HG02973 (cell line): ENCODE results near the gene BABAM2.
"Not testable (repeated sequence)": the region's sequence is repeated elsewhere in the genome, so short reads cannot be mapped to it uniquely, and the experiment has no call there.

ENCODE experiments used
- ATAC-seq: cut with Tn5 transposase; IDR thresholded peaks from one replicate; pipeline ENCODE4 v1.9.1; 2021; ENCODE audit warnings: moderate library complexity; ENCODE audit not compliant: unreplicated experiment

The BABAM2 gene

DNA sequence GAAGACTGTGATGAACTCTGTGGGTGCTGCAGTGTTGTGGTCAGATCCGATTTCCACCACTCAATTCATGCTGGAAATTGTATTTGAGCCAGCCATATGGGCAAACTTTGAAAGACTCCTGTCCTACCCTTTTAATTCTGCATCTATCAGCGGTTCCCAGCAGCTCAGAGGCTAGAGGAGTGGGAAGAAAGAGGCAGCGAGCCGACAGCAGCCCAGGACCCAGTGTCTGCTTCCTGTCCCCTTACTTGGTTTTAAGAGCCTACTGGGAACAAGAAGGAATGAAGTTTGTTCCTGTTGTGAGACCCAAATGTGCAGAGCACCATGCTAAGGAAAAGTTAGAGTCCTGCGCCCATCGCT, 429.5 kb downstream of the BABAM2 start:
- no peak for ATAC-seq

DNA sequence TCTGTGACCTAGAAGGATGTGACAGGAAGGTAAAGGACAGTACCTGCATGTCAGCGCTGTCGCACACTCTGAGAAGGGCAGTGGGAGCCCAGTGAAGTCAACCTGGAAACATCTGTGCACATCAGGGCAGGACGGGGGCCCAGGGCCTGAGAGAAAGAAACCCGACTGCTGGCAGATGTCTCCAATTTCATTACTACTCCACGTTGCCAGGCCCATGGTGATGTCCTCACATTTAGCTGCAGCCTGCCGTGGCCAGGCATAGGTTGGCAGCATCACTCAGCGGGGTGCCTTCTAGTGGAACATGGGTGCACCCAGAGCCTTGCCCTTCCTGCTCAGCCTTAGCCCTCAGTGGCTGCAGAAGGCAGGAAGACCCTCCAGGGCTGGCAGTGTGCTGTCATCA, 429.8 kb downstream of the BABAM2 start:
- ATAC-seq, result no peak

DNA sequence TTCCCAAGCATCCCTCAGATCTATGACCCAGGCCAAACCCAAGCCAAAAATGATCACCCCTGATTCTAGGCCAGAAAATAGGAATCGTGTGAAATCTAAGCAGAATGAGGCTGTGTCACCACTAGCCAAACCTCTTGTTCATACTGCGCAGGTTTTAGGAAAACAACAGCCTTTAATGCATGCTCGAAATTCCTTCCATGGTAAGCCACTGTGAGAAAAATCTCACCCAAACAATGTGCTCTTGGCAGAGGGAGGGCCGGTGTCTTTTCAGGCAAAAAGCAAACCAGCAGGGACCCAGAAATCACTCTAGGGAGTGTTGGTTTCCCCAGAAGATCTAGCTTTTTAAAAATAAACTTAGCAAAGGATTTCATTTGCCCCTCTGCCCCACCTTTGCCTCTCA, 430.9 kb downstream of the BABAM2 start:
- no peak for ATAC-seq

DNA sequence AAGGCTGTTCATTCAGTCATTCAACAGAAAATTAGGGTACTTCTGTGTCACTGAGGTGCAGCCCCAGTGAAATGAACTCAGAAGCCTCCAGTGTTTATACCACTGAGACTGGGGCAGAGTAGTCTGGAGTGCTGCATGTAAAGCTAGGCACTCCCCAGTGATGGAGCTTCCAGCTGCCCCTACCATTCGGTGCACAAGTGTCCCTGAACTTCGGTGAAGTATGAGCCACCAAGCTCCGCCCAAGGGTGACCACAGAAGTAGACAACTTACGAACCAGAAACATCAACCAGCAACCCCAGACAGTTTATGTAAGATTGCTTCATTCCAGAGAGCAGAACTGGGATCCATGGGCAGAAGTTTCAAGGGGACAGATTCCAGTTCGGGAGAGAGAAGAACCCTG, 431.5 kb downstream of the BABAM2 start:
- no peak for ATAC-seq

DNA sequence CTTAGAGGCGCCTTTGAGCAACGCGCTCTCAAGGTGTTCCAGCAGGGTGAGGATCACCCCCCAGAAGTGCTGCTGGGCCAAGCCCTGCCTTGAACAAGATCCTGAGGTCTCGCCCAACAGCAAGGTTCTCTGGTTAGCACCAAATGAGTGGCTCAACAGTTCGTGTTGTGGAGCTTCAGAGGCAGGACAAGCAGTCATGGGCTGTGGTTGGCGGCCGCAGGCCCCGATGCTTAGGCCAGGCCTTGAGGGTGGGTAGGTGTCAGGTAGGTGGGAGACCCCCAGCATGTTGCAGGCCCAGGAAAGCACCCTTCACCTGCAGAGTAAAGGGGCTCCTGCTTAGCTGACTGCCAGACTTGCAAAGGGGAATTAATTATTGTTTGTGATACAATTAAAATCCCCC, 431.9 kb downstream of the BABAM2 start:
- ATAC-seq, result no peak

DNA sequence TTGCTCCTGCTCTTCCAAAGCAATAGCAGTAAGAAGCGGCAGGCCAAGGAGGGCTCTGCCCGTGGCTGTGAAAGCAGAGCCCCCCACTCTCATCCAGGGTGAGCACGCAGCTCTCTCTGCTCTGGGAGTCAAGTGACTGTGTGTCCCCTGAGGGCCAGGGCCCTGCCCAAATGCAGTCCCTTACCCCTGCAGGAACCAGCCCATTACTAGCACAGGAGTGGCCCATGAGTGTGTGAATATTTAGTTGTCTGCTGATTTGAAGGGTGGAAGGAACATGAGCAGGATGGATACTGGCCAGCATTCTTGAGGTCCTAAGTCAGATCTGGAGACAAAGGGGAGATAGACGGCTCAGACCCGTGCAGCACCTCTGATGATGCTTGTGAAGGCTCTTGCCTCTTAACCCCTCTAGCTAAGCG, 432.5 kb downstream of the BABAM2 start:
- ATAC-seq, result no peak

DNA sequence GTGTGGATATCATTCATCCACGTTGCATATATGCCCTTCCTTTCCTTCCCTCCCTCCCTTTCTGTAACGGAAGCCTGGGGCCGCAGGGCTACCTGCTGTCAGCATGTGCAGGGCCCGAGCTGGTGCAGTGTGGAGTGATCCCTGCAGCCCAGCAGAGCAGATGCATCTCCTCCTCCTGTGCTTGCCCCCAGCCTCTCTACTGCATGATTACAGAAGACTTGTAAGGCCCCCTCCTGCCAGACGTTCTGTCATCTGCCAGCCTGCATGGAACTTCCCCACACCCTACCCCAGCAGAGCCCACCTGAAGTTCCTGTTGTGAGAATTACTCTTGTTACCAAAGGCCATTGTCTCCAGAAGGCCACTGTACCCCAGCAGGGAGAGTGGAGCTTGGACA, 434.6 kb downstream of the BABAM2 start:
- ATAC-seq, result no peak

DNA sequence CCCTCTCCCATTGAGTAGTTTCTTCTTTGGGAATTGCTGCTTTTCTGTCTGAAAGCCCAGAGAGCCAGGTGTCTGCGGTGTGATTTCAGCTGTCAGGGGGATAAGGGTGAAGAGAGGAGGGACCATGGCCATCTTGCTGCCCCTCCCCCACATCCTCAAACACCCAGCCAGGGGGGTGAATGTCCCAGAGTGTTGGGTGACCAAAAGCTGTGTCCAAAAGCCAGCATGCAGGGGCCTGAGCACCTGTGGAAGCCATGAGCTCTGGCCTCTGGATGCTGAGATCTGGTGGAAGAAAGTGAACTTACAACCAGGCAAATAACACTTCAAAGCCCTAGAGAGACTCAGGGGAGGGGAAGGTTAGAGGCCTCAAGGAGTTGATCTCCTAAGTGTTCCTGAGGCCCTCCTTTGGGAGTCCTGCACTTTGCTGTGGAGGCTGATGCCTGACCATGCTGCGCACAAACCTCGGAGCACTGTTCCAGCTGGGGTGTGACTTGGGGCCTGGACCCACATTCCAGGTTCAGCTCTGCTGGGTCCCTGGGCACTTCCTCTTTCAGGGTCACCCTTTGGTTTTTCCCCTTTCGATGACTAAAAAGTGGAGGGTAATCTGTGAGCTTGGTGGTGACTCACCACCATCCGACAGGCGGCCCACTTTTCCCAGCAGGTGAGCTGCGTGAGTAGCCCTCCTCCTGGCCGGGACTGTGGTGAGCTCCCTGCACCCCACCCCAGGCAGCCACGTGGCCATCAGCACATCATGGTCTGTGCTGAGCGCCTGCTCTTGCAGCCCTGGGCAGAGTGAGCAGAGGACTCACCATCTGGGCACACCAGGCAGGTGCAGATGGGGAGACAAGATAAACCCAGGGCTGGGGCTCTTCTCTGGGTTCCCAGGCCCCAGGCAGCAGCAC, 435.3 kb downstream of the BABAM2 start:
- no peak for ATAC-seq

DNA sequence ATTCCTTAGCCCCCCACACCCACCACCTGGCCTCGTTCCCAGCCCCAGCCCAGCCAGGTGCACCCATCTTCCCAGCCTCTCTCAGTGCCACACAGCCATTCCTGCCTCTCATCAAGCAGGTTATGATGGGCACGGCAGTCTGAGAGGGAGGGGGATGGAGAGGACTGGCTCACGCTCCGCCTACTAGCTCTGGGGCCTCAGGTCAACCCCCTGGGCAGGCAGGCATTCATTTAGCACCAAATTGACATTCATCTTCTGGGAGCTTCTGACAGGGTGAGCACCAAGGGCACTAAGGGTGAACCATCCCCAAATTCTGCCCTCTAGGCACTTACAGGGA, 435.9 kb downstream of the BABAM2 start:
- no peak for ATAC-seq

DNA sequence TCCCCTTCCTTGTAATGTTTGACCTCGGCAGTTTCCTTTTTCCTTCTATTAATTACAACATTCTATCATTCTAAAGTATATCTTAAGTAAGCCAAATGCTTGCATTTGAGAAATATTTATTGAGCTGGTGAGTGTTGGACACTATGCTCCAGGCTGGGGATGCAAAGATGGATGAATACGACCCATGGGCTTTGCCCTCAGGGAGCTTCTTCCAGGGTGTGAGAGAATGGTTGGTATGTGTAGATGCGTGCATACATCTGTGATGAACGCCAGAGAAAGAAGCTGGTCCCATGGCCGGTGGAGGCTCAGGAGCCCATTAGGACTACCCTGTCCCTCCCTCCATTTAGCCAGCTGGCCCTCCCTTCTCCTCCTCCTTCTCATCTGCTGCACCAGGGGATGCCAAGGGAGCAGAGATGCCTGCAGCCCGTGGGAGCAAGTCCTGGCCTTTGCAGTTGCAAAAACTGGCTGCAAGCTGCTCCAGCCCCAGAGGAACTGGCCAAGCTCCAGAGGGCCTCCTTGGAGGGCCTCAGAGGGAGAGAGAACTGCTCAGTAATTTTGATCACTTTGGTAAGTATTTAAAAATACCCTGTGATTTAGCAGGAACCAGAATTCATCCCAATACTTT, 436.5 kb downstream of the BABAM2 start:
- no peak for ATAC-seq

DNA sequence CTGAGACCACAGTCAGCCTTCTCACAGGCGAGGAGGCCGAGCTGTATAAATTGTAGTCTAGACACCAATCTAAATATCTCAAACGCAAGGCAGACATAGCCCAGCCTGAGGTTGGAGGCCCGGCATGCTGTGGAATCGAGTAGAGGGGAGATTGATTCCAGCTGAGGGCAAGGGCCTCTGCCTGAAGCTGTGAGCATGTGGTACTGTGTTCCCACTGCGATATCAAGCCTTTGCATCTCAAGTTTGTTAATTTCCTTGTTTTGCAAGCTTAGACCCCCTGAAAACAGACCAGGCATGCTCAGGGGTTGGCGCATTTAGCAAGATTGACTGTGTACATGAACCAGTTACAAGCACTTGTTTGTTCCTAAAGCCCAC, 437.0 kb downstream of the BABAM2 start:
- no peak for ATAC-seq

DNA sequence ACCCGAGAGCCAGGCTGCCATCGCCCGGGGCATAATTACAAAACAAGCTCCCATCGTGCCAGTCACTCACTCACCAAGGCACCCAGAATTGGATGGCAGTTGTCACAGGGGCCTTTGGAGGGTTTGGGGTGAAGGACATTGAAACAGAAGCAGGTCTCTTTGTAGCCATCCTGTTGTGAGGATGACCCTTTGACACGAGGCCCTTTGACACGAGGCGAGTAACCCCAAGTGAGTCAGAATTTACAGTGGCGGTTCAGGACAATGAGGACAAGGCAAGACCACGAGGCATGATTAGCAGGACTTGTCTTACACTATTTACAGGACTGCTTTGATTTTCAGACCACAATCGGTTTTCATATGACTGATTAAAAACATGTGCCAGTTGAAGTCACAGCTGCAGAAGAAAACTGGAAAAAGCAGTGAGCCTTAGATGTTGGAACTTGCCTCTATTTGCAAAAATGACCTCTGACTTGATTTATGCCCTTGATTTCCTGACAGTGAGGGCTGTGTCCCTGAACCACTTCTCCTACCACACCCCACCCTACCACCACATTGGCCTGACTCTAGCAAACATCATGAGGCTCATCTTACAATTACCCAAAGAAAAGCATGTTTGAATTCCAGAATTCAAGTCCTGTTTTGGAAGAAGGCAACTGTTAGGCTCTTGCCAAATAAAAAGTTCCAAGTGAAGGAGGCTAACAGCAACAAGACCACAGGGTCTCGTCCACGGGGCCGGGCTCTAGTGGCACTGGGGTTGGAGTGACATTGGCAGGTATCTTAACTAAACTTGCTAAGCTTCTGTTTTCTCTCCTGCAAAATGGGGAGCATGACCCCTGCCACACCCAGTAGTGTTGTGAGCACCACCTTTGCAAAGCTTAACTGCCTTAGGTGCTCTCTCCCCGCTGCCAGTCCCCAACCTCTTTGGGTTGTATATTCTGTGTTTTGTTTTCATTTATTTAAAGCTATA, 437.7 kb downstream of the BABAM2 start:
- ATAC-seq, result no peak

DNA sequence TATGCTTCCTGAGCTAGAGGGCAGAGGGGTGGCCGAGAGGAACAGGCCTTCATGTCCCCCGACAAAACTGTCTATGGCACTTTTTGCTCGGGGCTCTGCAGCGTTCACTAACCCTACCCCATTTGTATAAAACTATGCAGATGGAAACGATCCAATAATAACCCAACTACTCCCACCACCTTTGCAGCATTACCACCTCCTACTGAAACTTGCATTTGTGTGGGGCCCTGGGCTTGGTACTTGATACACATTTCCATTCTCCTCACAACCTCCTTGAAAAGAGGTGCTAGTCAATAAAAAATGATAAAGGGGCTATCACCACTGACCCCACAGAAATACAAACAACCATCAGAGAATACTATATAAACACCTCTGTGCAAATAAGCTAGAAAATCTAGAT, 438.7 kb downstream of the BABAM2 start:
- no peak for ATAC-seq

DNA sequence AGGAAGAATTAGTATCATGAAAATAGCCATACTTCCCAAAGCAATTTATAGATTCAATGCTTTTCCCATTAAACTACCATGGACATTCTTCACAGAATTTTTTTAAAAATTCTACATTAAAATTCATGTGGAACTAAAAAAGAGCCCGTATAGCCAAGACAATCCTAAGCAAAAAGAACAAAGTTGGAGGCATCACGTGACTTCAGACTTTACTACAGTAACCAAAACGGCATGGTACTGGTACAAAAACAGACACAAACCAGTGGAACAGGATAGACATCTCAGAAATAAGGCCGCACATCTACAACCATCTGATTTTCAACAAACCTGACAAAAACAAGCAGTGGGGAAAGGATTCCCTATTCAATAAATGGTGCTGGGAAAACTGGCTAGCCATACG, 440.2 kb downstream of the BABAM2 start:
- ATAC-seq, result not testable (repeated sequence)

DNA sequence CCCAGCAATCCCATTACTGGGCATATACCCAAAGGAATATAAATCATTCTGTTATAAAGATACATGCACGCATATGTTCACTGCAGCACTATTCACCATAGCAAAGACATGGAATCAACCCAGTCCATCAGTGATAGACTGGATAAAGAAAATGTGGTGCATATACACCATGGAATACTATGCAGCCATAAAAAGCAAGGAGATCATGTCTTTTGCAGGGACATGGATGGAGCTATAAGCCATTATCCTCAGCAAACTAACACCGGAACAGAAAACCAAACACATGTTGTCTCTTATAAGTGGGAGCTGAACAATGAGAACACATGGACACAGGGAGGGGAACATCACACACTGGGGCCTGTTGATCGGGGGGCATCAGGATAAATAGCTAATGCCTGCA, 441.3 kb downstream of the BABAM2 start:
- not testable (repeated sequence) for ATAC-seq

DNA sequence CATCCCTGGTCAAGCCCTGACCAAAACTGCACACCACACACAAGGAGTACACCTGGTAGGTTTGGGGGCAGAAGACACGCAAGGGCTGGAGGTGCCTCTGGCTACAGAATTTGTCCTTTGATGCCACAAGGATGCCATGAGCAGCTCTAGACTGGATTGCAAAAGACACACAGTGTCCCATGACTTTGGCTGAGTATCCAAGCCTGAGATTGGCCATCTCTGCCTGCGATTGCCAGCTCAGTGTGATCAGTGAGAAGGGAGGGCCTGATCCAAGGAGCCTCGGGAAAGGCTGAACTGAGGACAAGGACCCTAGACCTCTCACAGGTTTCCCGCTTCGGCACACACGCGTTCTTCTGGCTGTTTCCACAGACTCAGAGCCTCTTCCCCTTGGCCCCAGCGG, 442.2 kb downstream of the BABAM2 start:
- ATAC-seq, result no peak

DNA sequence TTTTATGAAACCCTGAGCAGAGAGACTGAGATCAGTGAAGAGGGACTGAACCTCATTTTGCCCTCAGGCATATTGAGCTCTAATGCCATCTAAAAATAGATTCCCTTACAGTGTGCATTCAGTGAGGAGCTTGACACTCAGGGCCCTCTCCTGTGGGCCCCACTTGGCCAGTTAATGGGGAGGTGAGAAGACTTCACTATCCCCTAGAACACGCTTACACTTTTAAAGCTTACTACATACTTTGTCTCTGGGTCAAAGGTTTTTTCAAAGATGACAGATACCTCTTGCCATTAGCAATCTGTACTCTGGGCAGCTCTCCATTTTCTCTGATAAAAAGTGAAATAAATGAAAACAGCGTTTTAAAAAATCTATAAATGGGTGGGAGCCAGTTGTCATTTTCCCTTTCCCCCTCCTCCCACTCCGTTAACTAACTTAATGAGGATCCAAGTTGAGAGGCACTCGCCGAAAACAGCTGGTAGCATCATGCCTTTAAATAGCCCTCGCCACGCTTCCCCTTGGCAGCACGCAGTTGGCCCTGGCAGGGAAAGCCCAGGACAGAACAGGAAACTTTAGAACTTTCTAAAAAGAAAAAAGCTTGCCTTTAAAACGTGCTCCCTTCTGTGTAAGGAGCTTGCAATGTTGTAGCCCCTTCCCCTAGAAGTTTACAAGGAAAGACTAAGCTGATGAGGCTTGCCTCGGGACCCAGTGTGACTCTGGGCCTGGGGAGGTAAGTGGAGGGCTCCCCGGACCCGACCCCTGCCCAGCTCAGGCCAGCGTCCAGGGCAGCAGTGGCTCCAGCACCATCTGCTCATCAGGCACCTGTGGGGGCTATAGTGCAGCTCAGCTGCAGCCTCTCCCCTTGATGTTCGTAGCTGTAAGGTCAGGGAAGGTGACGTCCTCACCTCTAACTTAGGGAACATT, 443.3 kb downstream of the BABAM2 start:
- no peak for ATAC-seq

DNA sequence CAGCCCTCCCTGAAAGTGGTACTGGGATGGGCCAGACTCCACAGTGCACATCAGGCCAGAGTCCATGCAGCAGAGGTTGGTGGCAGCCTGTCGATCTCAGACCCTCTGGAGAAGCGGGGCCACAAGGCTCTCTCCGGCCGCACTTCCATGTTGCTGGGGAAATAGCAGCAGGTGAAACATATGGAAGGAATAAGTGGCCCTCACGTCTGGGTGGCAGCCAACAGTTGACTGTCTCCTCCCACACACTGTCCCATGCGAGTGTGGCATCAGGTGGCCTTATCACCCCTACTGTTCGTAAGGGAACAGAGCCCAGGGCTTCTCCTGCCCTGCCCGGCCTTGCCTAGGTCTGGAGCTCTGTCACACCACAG, 444.0 kb downstream of the BABAM2 start:
- ATAC-seq, result no peak

DNA sequence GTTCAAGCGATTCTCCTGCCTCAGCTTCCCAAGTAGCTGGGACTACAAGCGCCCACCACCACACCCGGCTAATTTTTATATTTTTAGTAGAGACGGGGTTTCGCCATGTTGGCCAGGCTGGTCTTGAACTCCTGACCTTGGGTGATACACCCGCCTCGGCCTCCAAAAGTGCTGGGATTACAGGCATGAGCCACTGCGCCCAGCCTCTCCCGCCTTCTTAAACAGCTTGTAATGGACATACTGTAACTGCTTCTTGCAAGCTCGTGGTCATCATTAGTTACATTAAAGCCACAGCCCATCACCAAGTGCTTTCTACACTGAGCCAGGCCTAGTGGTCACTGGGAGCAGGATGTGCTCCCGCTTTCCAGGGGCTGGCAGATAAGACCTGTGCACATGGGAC, 444.7 kb downstream of the BABAM2 start:
- not testable (repeated sequence) for ATAC-seq

DNA sequence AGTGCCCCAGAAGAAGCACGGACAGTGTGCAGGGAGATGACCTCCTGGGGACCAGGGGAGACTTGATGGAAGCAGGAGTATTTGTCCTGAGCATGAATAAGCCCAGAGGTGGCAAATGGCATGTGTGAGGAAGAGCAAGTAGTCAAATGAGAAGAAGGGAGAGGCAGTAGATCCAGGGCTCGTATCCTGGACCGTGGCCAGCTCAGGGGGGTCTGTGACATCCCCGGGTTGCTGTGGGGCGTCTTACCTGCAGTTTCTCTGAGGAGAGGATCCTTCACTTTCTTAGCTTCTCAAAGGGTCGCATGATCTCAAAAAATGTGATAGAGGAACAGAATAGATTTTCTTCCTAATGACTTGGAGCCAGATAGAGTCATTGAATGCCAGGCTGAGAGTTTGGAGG, 445.1 kb downstream of the BABAM2 start:
- no peak for ATAC-seq
